IPS DF 6.9 (cell line): ENCODE data around the gene FNBP1L.

Experiments
- DNase-seq: peaks from one replicate; pipeline ENCODE4 v3.0.0-alpha.2; 2013; ENCODE audit warnings: low read depth, low spot score
- H3K27ac ChIP-seq: one replicate; pipeline ENCODE4 v1.5.1; 2013; ENCODE audit warnings: low read length, control low read depth
- H3K27me3 ChIP-seq: 2 replicates; pipeline ENCODE4 v1.6.1; 2013; ENCODE audit warnings: mild to moderate bottlenecking, low read length; ENCODE audit not compliant: control insufficient read depth, insufficient read depth
- H3K36me3 ChIP-seq: 2 replicates; pipeline ENCODE4 v1.6.1; 2013; ENCODE audit warnings: low read length; ENCODE audit not compliant: control insufficient read depth, insufficient read depth
- H3K4me1 ChIP-seq: 2 replicates; pipeline ENCODE4 v1.6.1; 2013; ENCODE audit warnings: low read length; ENCODE audit not compliant: control insufficient read depth, insufficient read depth
- H3K4me3 ChIP-seq: 2 replicates; pipeline ENCODE4 v1.5.1; 2013; ENCODE audit warnings: mild to moderate bottlenecking, low read length
- H3K9me3 ChIP-seq: 2 replicates; pipeline ENCODE4 v1.6.1; 2013; ENCODE audit warnings: low read length, inconsistent platforms; ENCODE audit not compliant: control insufficient read depth, insufficient read depth
- WGBS: extraction: QIAGEN DNeasy Blood & Tissue Kit; methylation state at CpG from one replicate; pipeline ENCODE4 v1.1.7; 2013; ENCODE audit warnings: mixed read lengths, missing lambda C conversion rate; ENCODE audit not compliant: insufficient read length, insufficient coverage; 5-methylcytosine and 5-hydroxymethylcytosine counted together

The FNBP1L gene

GRCh38 chr1:93596329-93597089, 148.6 kb downstream of the FNBP1L start:
- no peak overlapping the region for H3K27ac ChIP-seq

DNA sequence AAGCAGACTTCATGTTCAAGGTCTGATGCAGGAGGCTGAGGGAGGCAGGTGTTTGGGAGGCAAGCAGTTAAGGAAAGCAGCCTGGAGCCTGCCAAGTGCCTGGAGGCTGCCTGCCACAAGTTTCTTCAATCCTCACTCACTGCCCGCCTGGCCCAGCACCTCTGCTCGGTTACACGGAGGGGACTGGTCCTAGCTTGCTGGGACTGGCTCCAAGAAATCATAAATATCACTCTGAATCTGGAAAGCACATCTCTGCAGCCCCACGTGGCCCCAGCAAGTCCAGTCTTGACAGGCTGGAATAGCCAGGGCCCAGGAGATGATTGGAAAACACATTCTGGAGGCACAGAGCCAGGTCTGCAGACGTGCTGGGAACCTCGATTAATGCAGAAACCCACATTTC, 149.8 kb downstream of the FNBP1L start:
- Histone ChIP-seq H3K4me3 (no peak overlapping the region), H3K27me3 (no peaks in the 10 kb centered on the region), H3K9me3 (no peaks in the 10 kb centered on the region), H3K27ac (no peak overlapping the region), H3K36me3 (no peaks in the 10 kb centered on the region), H3K4me1 (peaks cover 3% of the 10 kb centered on the region)
- DNase-seq: no peak
- no CpG with 5 or more reads among the region's 6 CpGs for WGBS

More at GRCh38 chr1:93596329-93597089, 148.6 kb downstream of the FNBP1L start:
- Histone ChIP-seq H3K36me3 (no peaks in the 10 kb centered on the region), H3K9me3 (no peaks in the 10 kb centered on the region), H3K27me3 (no peaks in the 10 kb centered on the region), H3K4me1 (peaks cover 3% of the 10 kb centered on the region), H3K4me3 (no peak overlapping the region)
- WGBS: no CpG with 5 or more reads among the region's 4 CpGs
- no peak for DNase-seq

GRCh38 chr1:93598396-93598795, 150.5 kb downstream of the FNBP1L start:
- H3K9me3 ChIP-seq: no peaks in the 10 kb centered on the region
- H3K4me3 ChIP-seq: no peak overlapping the region
- no peak overlapping the region for H3K27ac ChIP-seq
- H3K36me3 ChIP-seq: no peaks in the 10 kb centered on the region
- no peak for DNase-seq
- no CpG with 5 or more reads among the region's 2 CpGs for WGBS
- H3K4me1 ChIP-seq: peaks cover 3% of the 10 kb centered on the region
- H3K27me3 ChIP-seq: no peaks in the 10 kb centered on the region

GRCh38 chr1:93598861-93599439, 151.0 kb downstream of the FNBP1L start:
- H3K9me3 ChIP-seq: no peaks in the 10 kb centered on the region
- no peak overlapping the region for H3K27ac ChIP-seq
- no CpG with 5 or more reads among the region's 7 CpGs for WGBS
- H3K36me3 ChIP-seq: no peaks in the 10 kb centered on the region
- no peak for DNase-seq
- H3K4me1 ChIP-seq: peaks cover 3% of the 10 kb centered on the region
- H3K4me3 ChIP-seq: no peak overlapping the region
- no peaks in the 10 kb centered on the region for H3K27me3 ChIP-seq

DNA sequence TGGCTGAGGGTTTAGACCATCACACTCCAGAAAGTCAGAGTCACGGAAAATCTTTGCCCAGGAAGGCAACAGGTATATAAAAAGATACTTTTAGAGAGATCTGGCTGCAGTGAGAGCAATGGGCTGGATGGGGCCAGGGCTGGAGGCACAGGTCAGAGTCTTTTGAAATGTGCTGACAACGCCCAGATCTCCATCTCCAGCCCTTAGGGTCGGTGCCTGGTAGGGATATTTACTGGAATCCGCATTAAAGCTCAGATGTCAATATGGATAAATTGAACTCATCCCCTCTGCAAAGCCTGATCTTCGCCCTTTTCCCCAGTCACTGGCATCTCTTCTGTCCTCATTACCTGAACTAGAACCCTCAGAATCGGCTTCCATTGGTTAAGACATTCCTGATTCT, 151.6 kb downstream of the FNBP1L start:
- H3K4me1 ChIP-seq: no peaks in the 10 kb centered on the region; the same call in 1 of the 2 replicates
- no CpG with 5 or more reads among the region's 6 CpGs for WGBS
- H3K27me3 ChIP-seq: no peaks in the 10 kb centered on the region
- H3K27ac ChIP-seq: no peak overlapping the region
- no peak for DNase-seq
- no peaks in the 10 kb centered on the region for H3K9me3 ChIP-seq
- no peaks in the 10 kb centered on the region for H3K36me3 ChIP-seq
- H3K4me3 ChIP-seq: no peak overlapping the region

- Histone ChIP-seq H3K36me3 (no peaks in the 10 kb centered on the region), H3K27ac (no peak overlapping the region), H3K9me3 (no peaks in the 10 kb centered on the region), H3K4me1 (no peaks in the 10 kb centered on the region), H3K27me3 (no peaks in the 10 kb centered on the region), H3K4me3 (no peak overlapping the region)
- no CpG with 5 or more reads among the region's 2 CpGs for WGBS
- DNase-seq: no peak
These were observed 152.7 kb downstream of the FNBP1L start for GRCh38 chr1:93600663-93601062.

- no CpG with 5 or more reads among the region's 1 CpG for WGBS
- Histone ChIP-seq H3K27ac (no peak overlapping the region), H3K9me3 (no peaks in the 10 kb centered on the region), H3K27me3 (no peaks in the 10 kb centered on the region), H3K36me3 (no peaks in the 10 kb centered on the region), H3K4me1 (no peaks in the 10 kb centered on the region), H3K4me3 (no peak overlapping the region)
- DNase-seq: no peak
These were observed 153.8 kb downstream of the FNBP1L start for GRCh38 chr1:93601686-93602085.

DNA sequence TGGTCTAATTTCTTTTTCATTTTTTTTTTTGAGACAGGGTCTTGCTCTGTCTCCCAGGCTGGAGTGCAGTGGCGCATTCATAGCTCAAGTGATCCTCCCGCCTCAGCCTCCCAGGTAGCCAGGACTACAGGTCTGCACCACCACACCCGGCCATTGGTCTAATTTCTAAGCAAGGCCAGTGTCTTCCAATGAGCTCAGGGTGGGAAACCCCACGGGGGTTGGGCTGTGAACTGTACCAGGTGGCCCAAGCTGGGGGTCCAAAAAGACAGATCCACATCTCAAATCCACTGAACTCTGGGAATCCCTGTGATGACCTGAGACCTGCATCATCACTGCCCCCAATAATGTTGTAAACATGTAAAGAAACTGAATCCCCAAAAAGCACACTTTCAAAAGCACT, 154.2 kb downstream of the FNBP1L start:
- WGBS: no CpG with 5 or more reads among the region's 4 CpGs
- Histone ChIP-seq H3K9me3 (no peaks in the 10 kb centered on the region), H3K4me1 (no peaks in the 10 kb centered on the region), H3K27me3 (no peaks in the 10 kb centered on the region), H3K27ac (no peak overlapping the region), H3K4me3 (no peak overlapping the region), H3K36me3 (no peaks in the 10 kb centered on the region)
- no peak for DNase-seq

GRCh38 chr1:93603106-93603505, 155.2 kb downstream of the FNBP1L start:
- Histone ChIP-seq H3K4me3 (no peak overlapping the region), H3K4me1 (no peaks in the 10 kb centered on the region), H3K27ac (no peak overlapping the region), H3K27me3 (no peaks in the 10 kb centered on the region), H3K9me3 (no peaks in the 10 kb centered on the region), H3K36me3 (no peaks in the 10 kb centered on the region)
- no peak for DNase-seq
- WGBS: no CpG with 5 or more reads among the region's 3 CpGs

- Histone ChIP-seq H3K36me3 (no peaks in the 10 kb centered on the region), H3K4me3 (no peak overlapping the region), H3K27ac (no peak overlapping the region), H3K27me3 (no peaks in the 10 kb centered on the region), H3K9me3 (no peaks in the 10 kb centered on the region), H3K4me1 (no peaks in the 10 kb centered on the region)
- WGBS: no CpG with 5 or more reads among the region's 4 CpGs
- DNase-seq: no peak
These were observed 155.7 kb downstream of the FNBP1L start for GRCh38 chr1:93603601-93604000.
